GM12872 (cell line): ENCODE measurements around the gene IFITM10.

Source experiments
- CTCF ChIP-seq: IDR thresholded peaks from 3 replicates; pipeline ENCODE4 v1.5.1; 2011; ENCODE audit warnings: low read depth, mild to moderate bottlenecking, low read length, moderate library complexity; ENCODE audit not compliant: insufficient read depth

IFITM10 gene

GRCh38 chr11:1750481-1750839 lies at the start of gene IFITM10:
TSS of gene IFITM10 (minus strand) at chr11:1750595. CDS start at chr11:1750442, 153 bp downstream.
- no peak for TF ChIP-seq CTCF

GRCh38 chr11:1797391-1798125 lies 47.2 kb upstream of the IFITM10 start:
- TF ChIP-seq CTCF, result no peak

- no peak for TF ChIP-seq CTCF
These were observed 46.1 kb upstream of the IFITM10 start for GRCh38 chr11:1796413-1797011.

GRCh38 chr11:1793081-1793480 lies 42.7 kb upstream of the IFITM10 start:
- TF ChIP-seq CTCF, result no peak

GRCh38 chr11:1792461-1792860 lies 42.1 kb upstream of the IFITM10 start:
- no peak for TF ChIP-seq CTCF

GRCh38 chr11:1791912-1792311 lies 41.5 kb upstream of the IFITM10 start:
- TF ChIP-seq CTCF, result no peak

- TF ChIP-seq CTCF, result no peak
These were observed 36.1 kb upstream of the IFITM10 start for GRCh38 chr11:1786466-1786865.
